ENCODE data around the gene ZNF133.
"Not testable (repeated sequence)": the region's sequence is repeated elsewhere in the genome, so short reads cannot be mapped to it uniquely, and the experiment has no call there.

Gene ZNF133

GRCh38 chr20:18324596-18325089, 36.3 kb downstream of the ZNF133 start:
- H3K27me3 ChIP-seq, result no peaks in the 10 kb centered on the region
- DNase-seq, result no peak
- no peak overlapping the region for H3K27ac ChIP-seq
- H3K4me3 ChIP-seq, result no peak overlapping the region
- no peaks in the 10 kb centered on the region for H3K36me3 ChIP-seq
- intact Hi-C loops (cut with DNase I; ENCODE audit: low total_unique reads), result no loop called here
- TF ChIP-seq CTCF (IDR thresholded peaks at IDR 0.05), result no peak
- peaks cover 0 to 5% (median 0%) of the 10 kb centered on the region in 3 donors for H3K9me3 ChIP-seq
- no peaks in the 10 kb centered on the region for H3K4me1 ChIP-seq

GRCh38 chr20:18326990-18327389, 38.7 kb downstream of the ZNF133 start:
- intact Hi-C loops (cut with DNase I; ENCODE audit: low total_unique reads), result no loop called here
- Histone ChIP-seq H3K4me3 (no peak overlapping the region), H3K4me1 (no peaks in the 10 kb centered on the region), H3K27ac (no peak overlapping the region), H3K27me3 (no peaks in the 10 kb centered on the region), H3K9me3 (peaks cover 0 to 15% (median 7%) of the 10 kb centered on the region in 3 donors), H3K36me3 (peaks cover 0 to under 1% (median 0%) of the 10 kb centered on the region in 3 donors)
- no peak for DNase-seq
- no peak for TF ChIP-seq CTCF (IDR thresholded peaks at IDR 0.05)

GRCh38 chr20:18331694-18332093, 43.4 kb downstream of the ZNF133 start:
- no peaks in the 10 kb centered on the region for H3K27me3 ChIP-seq
- H3K9me3 ChIP-seq, result peaks cover 0 to 34% (median 17%) of the 10 kb centered on the region in 3 donors
- intact Hi-C loops (cut with DNase I; ENCODE audit: low total_unique reads), result no loop called here
- H3K4me3 ChIP-seq, result no peak overlapping the region
- TF ChIP-seq CTCF (IDR thresholded peaks at IDR 0.05), result no peak
- no peak for DNase-seq
- no peaks in the 10 kb centered on the region for H3K4me1 ChIP-seq
- peaks cover 0 to 4% (median 0%) of the 10 kb centered on the region in 3 donors for H3K36me3 ChIP-seq
- H3K27ac ChIP-seq, result no peak overlapping the region

GRCh38 chr20:18349749-18350148, 61.4 kb downstream of the ZNF133 start:
- H3K36me3 ChIP-seq; H3K27ac ChIP-seq; H3K27me3 ChIP-seq; H3K9me3 ChIP-seq; H3K4me3 ChIP-seq; intact Hi-C loops (cut with DNase I; ENCODE audit: low total_unique reads); DNase-seq; H3K4me1 ChIP-seq: not testable (repeated sequence)

GRCh38 chr20:18359854-18360253, 71.5 kb downstream of the ZNF133 start:
- DNase-seq, result no peak
- Histone ChIP-seq H3K27ac (no peak overlapping the region), H3K4me1 (no peaks in the 10 kb centered on the region), H3K27me3 (no peaks in the 10 kb centered on the region), H3K4me3 (no peak overlapping the region), H3K9me3 (no peaks in the 10 kb centered on the region), H3K36me3 (no peaks in the 10 kb centered on the region)
- TF ChIP-seq CTCF (IDR thresholded peaks at IDR 0.05), result no peak
- intact Hi-C loops (cut with DNase I; ENCODE audit: low total_unique reads), result no loop called here

GRCh38 chr20:18360635-18361034, 72.3 kb downstream of the ZNF133 start:
- Histone ChIP-seq H3K4me3 (no peak overlapping the region), H3K4me1 (no peaks in the 10 kb centered on the region), H3K36me3 (no peaks in the 10 kb centered on the region), H3K9me3 (no peaks in the 10 kb centered on the region), H3K27me3 (no peaks in the 10 kb centered on the region), H3K27ac (no peak overlapping the region)
- no peak for TF ChIP-seq CTCF (IDR thresholded peaks at IDR 0.05)
- no peak for DNase-seq
- intact Hi-C loops (cut with DNase I; ENCODE audit: low total_unique reads), result no loop called here

Measured in tibial artery (tissue), 4 donors.